Measurements from ENCODE around the gene CSRNP2. TPM values are rescaled to one million over a fixed set of nuclear protein-coding genes. Genes with fewer than 3 reads are reported as not detected.
A peak's percentile ranks its signal among the peaks of the same experiment; 100 is the strongest.

Gene CSRNP2
- total and polyA plus RNA-seq, 2 donors (not counting 1 experiment from before 2014, with no cell fraction given), result 19.8 to 21.4 TPM

- no peak overlapping the region for H3K4me2 ChIP-seq (ENCODE audit: extremely low read depth, insufficient read depth, low read length)
- no peak for TF ChIP-seq CTCF (conservative IDR thresholded peaks at IDR 0.05 in 1 of 2, IDR thresholded peaks at IDR 0.05 in 1 of 2; ENCODE audit: low read depth in 1 of 2, low read length in 2 of 2)
- no peak for TF ChIP-seq EZH2 (IDR thresholded peaks at IDR 0.05; ENCODE audit: low read length, missing control alignments)
Measured at GRCh38 chr12:51027342-51027835, 56.0 kb downstream of the CSRNP2 start.

GRCh38 chr12:51025836-51026638 is 57.4 kb downstream of the CSRNP2 start, which contains the start of gene SLC11A2:
Gene SLC11A2, minus strand, starts transcription at chr12:51026384. Its CDS starts 15,656 bp downstream, at chr12:51010728.
- H4K20me1 ChIP-seq (ENCODE audit: control insufficient read depth, extremely low read depth, insufficient read depth, low read length), result no peaks in the 10 kb centered on the region
- H3K79me2 ChIP-seq (ENCODE audit: control insufficient read depth, insufficient read depth, low read length), result peaks cover 37% of the 10 kb centered on the region
- no peaks in the 10 kb centered on the region for H3K4me1 ChIP-seq (ENCODE audit: control insufficient read depth, extremely low read depth, insufficient read depth, low read length)
- TF ChIP-seq EZH2 (IDR thresholded peaks at IDR 0.05; ENCODE audit: low read length, missing control alignments), result no peak
- TF ChIP-seq CTCF (conservative IDR thresholded peaks at IDR 0.05 in 1 of 2, IDR thresholded peaks at IDR 0.05 in 1 of 2; ENCODE audit: low read depth in 1 of 2, low read length in 2 of 2), result no peak
- H3K27ac ChIP-seq (ENCODE audit: insufficient read depth, low read length), result peak within 1 kb of the TSS; percentile 78
- H2AFZ ChIP-seq (ENCODE audit: low read length), result peak within 1 kb of the TSS; percentile 77
- peak within 1 kb of the TSS; percentile 40 to 95 (median 71) for H3K4me3 ChIP-seq (replicated peaks in 1 of 4; ENCODE audit: control extremely low read depth in 1 of 4, insufficient read depth in 1 of 4, low read depth in 3 of 4, low read length in 4 of 4)
- peak within 1 kb of the TSS; percentile 71 for H3K9ac ChIP-seq (ENCODE audit: insufficient read depth, low read length)
- no peaks in the 10 kb centered on the region for H3K9me3 ChIP-seq (ENCODE audit: control insufficient read depth, insufficient read depth, low read depth, low read length)
- H3K36me3 ChIP-seq (ENCODE audit: control insufficient read depth, insufficient read depth, low read length), result no peaks in the 10 kb centered on the region
- no peaks in the 10 kb centered on the region for H3K27me3 ChIP-seq (ENCODE audit: control insufficient read depth, insufficient read depth, low read length)
- DNase-seq (ENCODE audit: low read depth in 2 of 2), result peak; percentile 90 to 93
- H3K4me2 ChIP-seq (ENCODE audit: extremely low read depth, insufficient read depth, low read length), result peak within 1 kb of the TSS; percentile 89

More at GRCh38 chr12:51027342-51027835, 56.0 kb downstream of the CSRNP2 start:
- Histone ChIP-seq H3K4me1 (ENCODE audit: control insufficient read depth, extremely low read depth, insufficient read depth, low read length) (no peaks in the 10 kb centered on the region), H3K36me3 (ENCODE audit: control insufficient read depth, insufficient read depth, low read length) (no peaks in the 10 kb centered on the region), H4K20me1 (ENCODE audit: control insufficient read depth, extremely low read depth, insufficient read depth, low read length) (no peaks in the 10 kb centered on the region), H2AFZ (ENCODE audit: low read length) (no peak overlapping the region), H3K4me3 (replicated peaks in 1 of 4; ENCODE audit: control extremely low read depth in 1 of 4, insufficient read depth in 1 of 4, low read depth in 3 of 4, low read length in 4 of 4) (no peak overlapping the region), H3K79me2 (ENCODE audit: control insufficient read depth, insufficient read depth, low read length) (peaks cover 25% of the 10 kb centered on the region), H3K27me3 (ENCODE audit: control insufficient read depth, insufficient read depth, low read length) (no peaks in the 10 kb centered on the region), H3K9ac (ENCODE audit: insufficient read depth, low read length) (no peak overlapping the region), H3K27ac (ENCODE audit: insufficient read depth, low read length) (no peak overlapping the region), H3K9me3 (ENCODE audit: control insufficient read depth, insufficient read depth, low read depth, low read length) (no peaks in the 10 kb centered on the region)
- DNase-seq (ENCODE audit: low read depth in 2 of 2), result no peak

GRCh38 chr12:51025338-51025835 is 58.0 kb downstream of the CSRNP2 start:
- Histone ChIP-seq H3K27me3 (ENCODE audit: control insufficient read depth, insufficient read depth, low read length) (no peaks in the 10 kb centered on the region), H3K4me1 (ENCODE audit: control insufficient read depth, extremely low read depth, insufficient read depth, low read length) (no peaks in the 10 kb centered on the region), H3K27ac (ENCODE audit: insufficient read depth, low read length) (peak overlapping the region; percentile 78), H3K79me2 (ENCODE audit: control insufficient read depth, insufficient read depth, low read length) (peaks cover 42% of the 10 kb centered on the region), H2AFZ (ENCODE audit: low read length) (peak overlapping the region; percentile 53), H3K4me2 (ENCODE audit: extremely low read depth, insufficient read depth, low read length) (peak overlapping the region; percentile 89), H3K36me3 (ENCODE audit: control insufficient read depth, insufficient read depth, low read length) (no peaks in the 10 kb centered on the region), H3K9ac (ENCODE audit: insufficient read depth, low read length) (peak overlapping the region; percentile 71), H3K4me3 (replicated peaks in 1 of 4; ENCODE audit: control extremely low read depth in 1 of 4, insufficient read depth in 1 of 4, low read depth in 3 of 4, low read length in 4 of 4) (peak overlapping the region; percentile 40 to 95 (median 71)), H4K20me1 (ENCODE audit: control insufficient read depth, extremely low read depth, insufficient read depth, low read length) (no peaks in the 10 kb centered on the region), H3K9me3 (ENCODE audit: control insufficient read depth, insufficient read depth, low read depth, low read length) (no peaks in the 10 kb centered on the region)
- no peak for TF ChIP-seq EZH2 (IDR thresholded peaks at IDR 0.05; ENCODE audit: low read length, missing control alignments)
- TF ChIP-seq CTCF (conservative IDR thresholded peaks at IDR 0.05 in 1 of 2, IDR thresholded peaks at IDR 0.05 in 1 of 2; ENCODE audit: low read depth in 1 of 2, low read length in 2 of 2), result no peak
- DNase-seq (ENCODE audit: low read depth in 2 of 2), result peak in 1 of 2 donors; percentile 14

All from fibroblast of lung (primary cell).